Islet precursor cell (in vitro differentiated cells): ENCODE measurements around the gene GPR135.
"Not testable (repeated sequence)": the region's sequence is repeated elsewhere in the genome, so short reads cannot be mapped to it uniquely, and the experiment has no call there.

ENCODE experiments used
- DNase-seq: peaks from one replicate; pipeline ENCODE4 v3.0.0-alpha.2; 2018

GPR135 gene

DNA sequence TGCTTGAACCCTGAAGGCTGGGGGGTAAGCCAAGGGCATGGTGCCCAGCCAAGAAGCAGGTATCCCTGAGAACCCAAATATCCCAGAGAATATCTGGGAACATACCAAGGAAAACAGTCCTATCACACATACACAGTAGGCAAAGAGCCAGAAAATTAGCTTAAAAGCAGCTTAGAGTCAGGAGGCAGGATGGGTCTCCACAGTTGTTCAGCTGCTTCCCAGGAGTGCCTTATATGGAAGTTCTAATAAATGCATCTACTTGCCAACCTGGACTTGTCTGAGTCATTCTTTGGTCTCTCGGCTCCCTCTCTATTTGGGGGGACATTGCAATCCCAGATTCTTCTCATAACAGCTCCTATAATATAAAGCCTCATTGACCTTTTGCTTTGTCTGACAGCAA, 9.0 kb upstream of the GPR135 start:
- DNase-seq: no peak

DNA sequence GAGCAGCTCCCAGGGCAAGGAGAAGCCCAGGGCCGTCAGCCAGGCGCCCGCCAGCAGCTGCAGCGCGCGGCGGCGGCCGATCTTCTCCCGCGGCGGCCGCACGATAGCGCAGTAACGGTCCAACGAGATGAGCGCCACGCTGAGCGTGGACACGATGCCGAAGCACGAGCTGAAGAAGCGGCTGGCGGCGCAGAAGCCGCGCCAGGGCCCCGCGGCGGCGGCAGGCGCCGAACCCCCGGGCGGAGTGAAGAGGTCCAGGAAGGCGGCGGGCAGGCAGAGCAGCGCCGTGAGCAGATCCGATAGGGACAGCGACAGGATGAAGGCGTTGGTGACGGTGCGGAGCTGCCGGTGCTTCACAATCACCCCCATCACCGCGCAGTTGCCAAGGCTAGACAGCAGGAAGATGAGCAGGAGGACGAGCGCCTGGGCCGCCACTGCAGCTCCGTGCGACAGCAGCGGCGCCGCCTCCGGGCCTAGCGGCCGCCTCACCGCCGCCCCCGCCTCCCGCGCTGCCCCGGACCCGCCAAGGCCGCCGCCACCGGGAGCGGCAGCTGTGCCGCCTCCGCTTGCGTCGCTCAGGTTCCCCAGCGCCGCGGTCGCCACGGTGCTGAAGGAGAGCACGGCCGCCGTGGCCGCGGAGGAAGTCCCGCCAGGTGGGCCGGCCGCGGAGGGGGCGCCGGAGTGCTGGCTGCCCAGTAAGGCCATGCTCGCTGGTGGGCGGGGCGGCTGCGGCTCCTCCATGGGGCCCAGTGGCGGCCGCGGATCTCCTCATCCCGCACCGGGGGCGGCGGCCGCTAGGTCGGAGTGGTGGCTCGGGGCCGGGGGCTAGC, 479 bp downstream of the GPR135 start:
- DNase-seq: peak; percentile 86

DNA sequence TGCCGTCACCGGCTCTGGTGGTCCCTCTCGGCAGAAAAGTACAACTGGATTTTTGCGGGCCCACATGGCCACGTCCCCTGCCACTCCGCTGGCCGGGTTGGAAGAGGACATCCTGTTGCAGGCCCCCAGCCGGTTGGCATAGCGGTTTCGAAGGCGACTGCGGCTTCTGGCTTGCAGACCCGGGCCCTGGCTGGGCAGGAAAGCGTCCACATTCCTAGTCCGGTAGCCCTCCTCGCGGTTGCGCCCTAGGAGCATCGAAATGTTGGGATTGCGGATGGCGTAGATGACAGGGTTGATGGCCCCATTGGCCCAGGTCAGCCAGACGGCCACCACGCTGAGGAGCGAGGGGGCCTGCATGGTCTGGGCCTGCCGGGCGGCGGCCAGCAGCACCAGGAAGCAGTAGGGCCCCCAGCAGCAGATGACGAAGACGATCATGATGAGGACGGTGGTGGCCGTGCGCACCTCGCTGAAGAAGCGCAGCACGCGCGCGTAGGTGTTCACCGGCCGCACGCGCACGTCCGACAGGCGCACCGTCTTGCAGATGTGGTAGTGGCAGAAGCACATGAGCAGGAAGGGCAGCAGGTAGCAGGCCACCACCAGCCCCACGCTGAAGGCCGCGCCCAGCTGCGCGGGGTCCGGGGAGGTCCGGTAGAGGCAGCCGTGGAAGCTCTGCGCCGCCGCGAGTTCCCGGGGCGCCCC, 1.2 kb downstream of the GPR135 start:
- peak; percentile 56 for DNase-seq

- DNase-seq: no peak
Observed at GRCh38 chr14:59461891-59462290, 3.3 kb downstream of the GPR135 start.

DNA sequence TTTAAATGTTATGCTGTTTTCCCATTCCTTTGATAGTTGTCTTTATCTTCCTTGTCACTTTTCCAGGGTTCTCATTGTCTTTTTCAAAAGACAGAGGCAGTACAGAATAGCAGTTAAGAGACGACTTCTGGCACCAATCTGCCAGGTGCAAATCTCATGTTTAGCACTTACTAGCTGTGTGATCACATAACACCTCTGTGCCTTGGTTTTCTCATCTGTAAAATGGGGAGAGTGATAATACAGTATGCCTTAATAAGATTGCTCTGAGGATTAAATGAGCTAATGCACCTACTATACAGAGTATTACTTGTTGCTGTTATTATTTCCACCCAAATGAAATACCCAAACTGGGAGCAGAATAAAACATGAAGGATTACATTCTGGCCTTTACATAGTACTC, 4.8 kb downstream of the GPR135 start:
- DNase-seq: no peak

DNA sequence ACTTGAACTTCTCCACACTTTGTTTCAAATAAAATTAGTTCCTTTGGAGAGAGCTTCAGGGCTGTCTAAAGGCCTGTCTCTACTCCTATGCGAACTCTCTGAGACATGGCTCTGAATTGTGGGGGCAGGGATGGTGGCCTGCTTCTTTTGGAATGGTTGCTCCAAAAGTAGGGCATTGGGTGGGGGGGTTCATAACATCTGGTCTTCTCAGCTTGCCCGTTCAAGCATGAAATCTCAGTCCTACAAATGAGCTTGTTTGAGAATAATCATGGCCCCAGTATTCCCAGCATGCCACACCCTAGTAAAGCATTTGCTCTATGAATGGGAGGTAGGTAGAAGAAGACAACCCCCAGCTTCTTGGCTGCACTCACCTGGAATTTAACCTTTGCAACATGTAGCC, 6.7 kb downstream of the GPR135 start:
- no peak for DNase-seq

- DNase-seq: no peak
Observed at GRCh38 chr14:59455411-59455810, 9.8 kb downstream of the GPR135 start.

DNA sequence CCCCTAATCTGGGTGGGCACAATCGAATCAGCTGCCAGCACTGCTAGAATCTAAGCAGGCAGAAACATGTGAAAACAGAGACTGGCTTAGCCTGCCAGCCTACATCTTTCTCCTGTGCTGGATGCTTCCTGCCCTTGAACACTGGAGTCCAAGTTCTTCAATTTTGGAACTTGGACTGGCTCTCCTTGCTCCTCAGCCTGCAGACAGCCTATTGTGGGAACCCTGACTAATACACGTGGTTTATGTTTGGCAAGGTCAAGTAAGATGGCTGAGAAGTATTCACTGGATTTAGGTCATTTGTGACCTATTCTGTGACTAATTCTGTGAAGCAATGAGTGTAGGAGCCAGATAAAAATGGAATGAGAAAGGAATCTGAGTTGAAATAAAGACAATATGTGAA, 11.0 kb downstream of the GPR135 start:
- DNase-seq: no peak

GRCh38 chr14:59451849-59452248, 13.3 kb downstream of the GPR135 start:
- no peak for DNase-seq

GRCh38 chr14:59450716-59451115, 14.5 kb downstream of the GPR135 start:
- DNase-seq: no peak

GRCh38 chr14:59448673-59449072, 16.5 kb downstream of the GPR135 start:
- not testable (repeated sequence) for DNase-seq

DNA sequence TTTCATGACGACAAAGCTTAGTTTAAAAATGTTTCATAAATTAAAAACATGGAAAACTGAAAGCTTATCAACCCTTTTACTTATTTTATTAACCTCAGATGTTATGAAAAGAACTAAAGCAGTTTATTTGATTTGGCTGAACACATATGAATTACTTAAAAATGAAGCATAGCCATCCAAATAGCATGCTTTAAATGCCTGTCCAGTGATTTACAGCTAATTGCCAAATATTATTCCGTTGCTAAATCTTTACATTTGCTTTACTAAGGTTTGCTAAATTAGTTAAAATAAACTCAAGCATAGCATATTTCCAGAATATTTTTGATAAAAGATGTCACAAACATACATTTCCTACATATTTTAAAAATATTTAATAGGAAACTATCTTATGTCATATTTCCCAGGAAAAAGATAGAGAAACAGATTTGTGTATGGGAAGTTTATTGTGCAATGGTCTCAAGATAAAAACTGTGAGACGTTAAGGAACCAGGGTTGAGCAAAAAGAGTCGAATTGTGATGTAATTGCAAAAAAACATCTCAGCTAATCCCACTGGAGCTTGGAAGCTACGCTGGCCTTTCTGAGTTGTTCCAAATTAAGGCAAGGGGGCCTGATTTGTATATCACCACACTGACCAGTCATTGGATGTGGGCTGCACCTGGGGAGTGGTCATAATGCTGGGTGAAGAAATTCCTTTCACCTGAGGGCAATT, 25.8 kb downstream of the GPR135 start:
- DNase-seq: no peak

DNA sequence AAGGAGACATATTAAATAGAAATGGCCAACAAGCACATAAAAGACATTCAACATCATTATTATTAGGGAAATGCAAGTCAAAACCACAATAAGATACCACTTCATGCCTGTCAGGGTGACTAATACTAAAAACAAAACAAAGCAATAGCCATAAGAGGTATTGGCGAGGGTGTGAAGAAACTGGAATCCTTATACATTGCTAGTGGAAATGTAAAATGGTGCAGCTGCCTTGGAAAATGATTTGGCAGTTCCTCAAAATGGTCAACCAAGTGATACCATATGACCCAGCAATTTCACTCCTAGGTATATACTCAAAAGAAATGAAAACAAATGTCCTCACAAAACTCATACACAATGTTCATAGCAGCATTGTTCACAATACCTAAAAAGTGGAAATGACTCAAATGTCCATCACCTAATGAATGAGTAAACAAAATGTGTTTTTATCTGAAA, 27.0 kb downstream of the GPR135 start:
- DNase-seq: no peak

DNA sequence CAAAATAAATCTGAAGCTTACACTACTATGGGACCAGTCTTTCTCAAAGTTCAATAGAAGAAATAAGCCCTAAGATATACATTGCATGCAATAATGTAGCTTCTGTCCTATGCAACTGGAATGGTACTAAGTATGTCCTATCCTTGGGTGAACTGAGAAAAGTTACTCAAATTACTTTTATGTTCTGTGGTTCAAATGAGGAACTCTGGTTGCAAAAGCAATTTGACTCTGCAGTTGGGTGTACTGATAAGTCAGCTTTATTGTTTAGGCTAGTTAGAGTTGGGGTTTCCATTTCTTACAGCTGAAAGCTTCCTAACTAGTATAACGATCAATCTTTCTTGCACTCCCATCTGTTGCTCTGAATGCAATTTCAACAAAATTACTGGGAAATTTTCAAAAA, 29.2 kb downstream of the GPR135 start:
- DNase-seq: no peak

GRCh38 chr14:59435101-59435500, 30.1 kb downstream of the GPR135 start:
- DNase-seq: no peak

GRCh38 chr14:59429790-59430189, 35.4 kb downstream of the GPR135 start:
- DNase-seq: no peak

- DNase-seq: no peak
Observed at GRCh38 chr14:59428581-59429012, 36.6 kb downstream of the GPR135 start.

GRCh38 chr14:59427653-59428580, 37.3 kb downstream of the GPR135 start:
- no peak for DNase-seq

- DNase-seq: no peak
Observed at GRCh38 chr14:59425322-59425935, 39.8 kb downstream of the GPR135 start.

DNA sequence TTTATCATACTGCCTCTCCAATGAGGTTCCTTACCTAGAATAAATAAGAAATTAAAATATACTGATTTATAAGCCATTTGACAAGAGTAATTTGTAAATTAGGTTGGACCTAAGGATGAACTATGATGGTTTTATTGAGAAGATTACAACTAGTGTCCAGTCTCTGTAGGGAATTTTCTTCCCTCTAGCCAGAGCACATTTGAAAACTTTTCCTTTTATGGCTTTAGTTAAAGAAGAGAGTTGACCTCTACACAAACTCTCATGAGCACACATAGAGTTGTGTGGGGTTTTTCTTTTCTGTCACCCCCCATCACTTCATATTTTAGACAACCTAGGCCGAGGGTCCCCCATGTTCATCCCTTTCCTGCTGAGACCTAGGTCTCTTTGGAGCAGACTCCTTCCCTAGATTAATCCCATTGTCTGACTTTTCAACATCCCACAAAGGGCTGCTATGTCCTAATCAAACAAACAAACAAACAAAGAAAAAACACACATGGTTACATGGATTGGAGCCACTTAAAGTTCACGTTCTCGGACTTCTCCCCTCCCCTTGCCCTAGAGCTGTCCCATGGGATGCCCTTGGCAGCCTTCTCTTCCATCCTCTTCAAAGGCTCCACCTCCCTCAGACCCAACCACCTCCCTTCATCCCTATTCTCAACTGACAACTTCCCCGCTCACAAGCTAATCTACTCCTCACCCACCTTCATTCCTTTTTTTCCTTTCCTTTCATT, 40.7 kb downstream of the GPR135 start:
- no peak for DNase-seq
